Nephron progenitor cell (in vitro differentiated cells): ENCODE measurements around the gene BPI.
"Not testable (repeated sequence)": the region's sequence is repeated elsewhere in the genome, so short reads cannot be mapped to it uniquely, and the experiment has no call there.

ENCODE experiments used
- DNase-seq: peaks from one replicate; pipeline ENCODE4 v3.0.0; 2021
- H3K27ac Mint-ChIP-seq: 2 replicates; pipeline ENCODE4 v1.8.0; 2021; ENCODE audit warnings: mild to moderate bottlenecking, moderate library complexity, mixed read lengths
- H3K27me3 Mint-ChIP-seq: 2 replicates; pipeline ENCODE4 v1.8.0; 2021; ENCODE audit warnings: mild to moderate bottlenecking, low read depth, mixed read lengths; ENCODE audit not compliant: poor library complexity
- H3K36me3 Mint-ChIP-seq: 2 replicates; pipeline ENCODE4 v1.8.0; 2021; ENCODE audit warnings: low read depth, mixed read lengths
- H3K4me1 Mint-ChIP-seq: 2 replicates; pipeline ENCODE4 v1.8.0; 2021; ENCODE audit warnings: mixed read lengths
- H3K4me3 Mint-ChIP-seq: 2 replicates; pipeline ENCODE4 v1.8.0; 2021; ENCODE audit warnings: mild to moderate bottlenecking, moderate library complexity, mixed read lengths
- H3K9me3 Mint-ChIP-seq: 2 replicates; pipeline ENCODE4 v1.8.0; 2021; ENCODE audit warnings: mild to moderate bottlenecking, moderate library complexity, mixed read lengths
- TF ChIP-seq, protein P1 (sequence below): fragments of 200-600 bp; sonication (generic); IDR thresholded peaks from 2 replicates; pipeline ENCODE4 v1.5.0; 2021; ENCODE audit warnings: antibody characterized with exemption

Gene BPI

GRCh38 chr20:38336726-38337125, 32.8 kb downstream of the BPI start:
- Mint-ChIP-seq H3K36me3 (no peaks in the 10 kb centered on the region), H3K4me3 (no peak overlapping the region), H3K27ac (no peak overlapping the region), H3K9me3 (peaks cover 8% of the 10 kb centered on the region), H3K4me1 (peaks cover 13% of the 10 kb centered on the region), H3K27me3 (peaks cover 21% of the 10 kb centered on the region)
- DNase-seq = no peak
- TF ChIP-seq, protein P1, sequence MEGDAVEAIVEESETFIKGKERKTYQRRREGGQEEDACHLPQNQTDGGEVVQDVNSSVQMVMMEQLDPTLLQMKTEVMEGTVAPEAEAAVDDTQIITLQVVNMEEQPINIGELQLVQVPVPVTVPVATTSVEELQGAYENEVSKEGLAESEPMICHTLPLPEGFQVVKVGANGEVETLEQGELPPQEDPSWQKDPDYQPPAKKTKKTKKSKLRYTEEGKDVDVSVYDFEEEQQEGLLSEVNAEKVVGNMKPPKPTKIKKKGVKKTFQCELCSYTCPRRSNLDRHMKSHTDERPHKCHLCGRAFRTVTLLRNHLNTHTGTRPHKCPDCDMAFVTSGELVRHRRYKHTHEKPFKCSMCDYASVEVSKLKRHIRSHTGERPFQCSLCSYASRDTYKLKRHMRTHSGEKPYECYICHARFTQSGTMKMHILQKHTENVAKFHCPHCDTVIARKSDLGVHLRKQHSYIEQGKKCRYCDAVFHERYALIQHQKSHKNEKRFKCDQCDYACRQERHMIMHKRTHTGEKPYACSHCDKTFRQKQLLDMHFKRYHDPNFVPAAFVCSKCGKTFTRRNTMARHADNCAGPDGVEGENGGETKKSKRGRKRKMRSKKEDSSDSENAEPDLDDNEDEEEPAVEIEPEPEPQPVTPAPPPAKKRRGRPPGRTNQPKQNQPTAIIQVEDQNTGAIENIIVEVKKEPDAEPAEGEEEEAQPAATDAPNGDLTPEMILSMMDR = no peak

- DNase-seq = peak; percentile 53
- Mint-ChIP-seq H3K36me3 (no peaks in the 10 kb centered on the region), H3K4me1 (peaks cover 22% of the 10 kb centered on the region), H3K27ac (no peak overlapping the region), H3K9me3 (peaks cover 8% of the 10 kb centered on the region), H3K27me3 (peaks cover 16% of the 10 kb centered on the region), H3K4me3 (no peak overlapping the region)
- TF ChIP-seq, protein P1 = peak; percentile 57
Observed at GRCh38 chr20:38337561-38338140, 33.7 kb downstream of the BPI start.

DNA sequence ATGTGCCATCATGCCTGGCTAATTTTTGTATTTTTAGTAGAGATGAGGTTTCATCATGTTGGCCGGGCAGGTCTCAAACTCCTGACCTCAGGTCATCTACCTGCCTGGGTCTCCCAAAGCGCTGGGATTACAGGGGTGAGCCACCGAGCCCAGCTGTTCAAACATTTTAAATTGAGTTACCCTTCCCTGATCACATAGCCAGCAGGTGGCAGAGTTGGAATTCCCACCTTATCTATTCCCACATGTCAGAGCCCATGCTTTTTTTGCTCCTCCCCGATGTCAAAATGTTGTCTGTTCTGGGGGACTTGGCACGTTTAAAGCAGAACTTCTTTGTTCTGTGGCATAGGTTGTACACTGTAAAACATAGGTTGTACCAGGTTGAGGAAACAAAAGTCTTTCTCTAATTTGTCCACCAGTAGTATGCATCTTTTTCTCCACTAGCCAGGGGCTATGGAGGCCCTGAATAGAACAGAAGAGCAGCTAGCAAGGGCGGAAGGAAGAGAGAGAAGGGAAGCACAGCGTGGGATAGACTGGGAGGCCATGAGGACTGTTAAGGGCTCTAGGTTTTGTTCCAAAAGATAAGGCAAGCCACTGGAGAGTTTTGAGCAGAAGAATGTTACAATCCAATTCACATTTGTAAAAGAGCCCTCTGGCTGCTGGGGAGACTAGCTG, 35.0 kb downstream of the BPI start:
- no peak for DNase-seq

DNA sequence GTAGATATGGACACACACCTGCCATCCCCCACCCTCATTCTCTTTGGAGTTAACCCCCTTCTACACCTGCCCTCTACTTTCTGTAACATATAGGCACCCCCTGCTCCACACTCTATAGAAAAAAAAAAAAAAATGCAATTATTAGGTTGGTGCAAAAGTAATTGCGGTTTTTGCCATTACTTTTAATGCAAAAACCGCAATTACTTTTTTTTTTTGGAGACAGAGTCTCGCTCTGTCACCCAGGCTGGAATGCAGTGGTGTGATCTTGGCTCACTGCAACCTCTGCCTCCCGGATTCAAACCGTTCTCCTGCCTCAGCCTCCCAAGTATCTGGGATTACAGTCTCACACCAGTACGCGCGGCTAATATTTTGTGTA, 35.6 kb downstream of the BPI start:
- peaks cover 41% of the 10 kb centered on the region for H3K4me1 Mint-ChIP-seq

More for the DNA sequence above, 35.0 kb downstream of the BPI start:
- peaks cover 8% of the 10 kb centered on the region for H3K9me3 Mint-ChIP-seq
- peaks cover 10% of the 10 kb centered on the region for H3K27me3 Mint-ChIP-seq
- no peak overlapping the region for H3K27ac Mint-ChIP-seq
- H3K4me3 Mint-ChIP-seq = no peak overlapping the region
- H3K36me3 Mint-ChIP-seq = no peaks in the 10 kb centered on the region
- H3K4me1 Mint-ChIP-seq = peaks cover 36% of the 10 kb centered on the region
- TF ChIP-seq, protein P1 = peak; percentile 11

DNA sequence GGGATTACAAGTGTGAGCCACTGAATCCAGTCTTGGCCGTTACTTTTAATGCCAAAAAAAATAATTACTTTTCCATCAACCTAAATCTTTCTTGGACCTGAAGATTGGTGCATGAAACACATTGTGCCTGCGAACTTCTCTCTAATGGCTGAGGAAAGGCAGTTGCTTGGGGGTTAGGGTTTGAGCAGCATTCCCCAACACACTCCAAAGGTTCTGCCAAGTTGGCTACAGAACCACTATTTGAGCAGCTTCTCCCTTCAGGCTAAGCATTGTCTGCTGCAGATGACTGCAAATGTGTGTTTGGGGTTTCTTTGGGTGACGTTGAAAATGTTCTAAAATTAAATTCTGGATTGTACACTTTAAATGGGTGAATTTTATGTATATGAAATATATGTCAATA, 36.0 kb downstream of the BPI start:
- peaks cover 8% of the 10 kb centered on the region for H3K9me3 Mint-ChIP-seq
- DNase-seq = no peak
- H3K27me3 Mint-ChIP-seq = peaks cover 6% of the 10 kb centered on the region
- H3K27ac Mint-ChIP-seq = no peak overlapping the region
- TF ChIP-seq, protein P1 = no peak
- peaks cover 44% of the 10 kb centered on the region for H3K4me1 Mint-ChIP-seq
- H3K4me3 Mint-ChIP-seq = no peak overlapping the region
- H3K36me3 Mint-ChIP-seq = no peaks in the 10 kb centered on the region

More for the DNA sequence above, 35.6 kb downstream of the BPI start:
- H3K27ac Mint-ChIP-seq, DNase-seq, H3K36me3 Mint-ChIP-seq, H3K9me3 Mint-ChIP-seq, H3K27me3 Mint-ChIP-seq, H3K4me3 Mint-ChIP-seq: not testable (repeated sequence)

GRCh38 chr20:38340693-38341092, 36.7 kb downstream of the BPI start:
- no peak overlapping the region for H3K27ac Mint-ChIP-seq
- H3K27me3 Mint-ChIP-seq = peaks cover 6% of the 10 kb centered on the region
- no peak for DNase-seq
- no peaks in the 10 kb centered on the region for H3K36me3 Mint-ChIP-seq
- peaks cover 44% of the 10 kb centered on the region for H3K4me1 Mint-ChIP-seq
- H3K4me3 Mint-ChIP-seq = no peak overlapping the region
- peaks cover 8% of the 10 kb centered on the region for H3K9me3 Mint-ChIP-seq
- TF ChIP-seq, protein P1 = no peak
